NCI-H2196 treated with DMSO at 0.1 percent for 48 hours (cell line): ENCODE data around the gene SLC49A3.
"Not testable (repeated sequence)": the region's sequence is repeated elsewhere in the genome, so short reads cannot be mapped to it uniquely, and the experiment has no call there.

Experiments
- DNase-seq: peaks from one replicate; lab custom pipeline; 2025; ENCODE audit not compliant: unreplicated experiment; lab: John Stamatoyannopoulos, UW

Gene SLC49A3

GRCh38 chr4:722169-722725 is 33.3 kb upstream of the SLC49A3 start:
- DNase-seq = no peak

- DNase-seq = no peak
These were observed 32.6 kb upstream of the SLC49A3 start for GRCh38 chr4:721261-722168.

GRCh38 chr4:720111-720860 is 31.3 kb upstream of the SLC49A3 start:
- DNase-seq = no peak

- no peak for DNase-seq
These were observed 29.5 kb upstream of the SLC49A3 start for GRCh38 chr4:718460-718859.

- no peak for DNase-seq
These were observed 28.8 kb upstream of the SLC49A3 start for GRCh38 chr4:717601-718320.

GRCh38 chr4:714087-714486 is 25.1 kb upstream of the SLC49A3 start:
- DNase-seq = no peak

- no peak for DNase-seq
These were observed 24.1 kb upstream of the SLC49A3 start for GRCh38 chr4:712916-713632.

- no peak for DNase-seq
These were observed 23.1 kb upstream of the SLC49A3 start for GRCh38 chr4:712093-712492.

GRCh38 chr4:710916-711315 is 22.0 kb upstream of the SLC49A3 start:
- no peak for DNase-seq

- no peak for DNase-seq
These were observed 21.2 kb upstream of the SLC49A3 start for GRCh38 chr4:710116-710515.

GRCh38 chr4:709348-709747 is 20.4 kb upstream of the SLC49A3 start:
- DNase-seq = no peak

GRCh38 chr4:708631-708933 is 19.6 kb upstream of the SLC49A3 start:
- no peak for DNase-seq

GRCh38 chr4:707929-708630 is 19.1 kb upstream of the SLC49A3 start:
- DNase-seq = no peak

GRCh38 chr4:706834-707598 is 18.1 kb upstream of the SLC49A3 start:
- no peak for DNase-seq

GRCh38 chr4:706083-706633 is 17.2 kb upstream of the SLC49A3 start:
- not testable (repeated sequence) for DNase-seq

GRCh38 chr4:705278-706082 is 16.5 kb upstream of the SLC49A3 start, which contains the start of gene PCGF3:
TSS of gene PCGF3 (plus strand) at chr4:705832. CDS start at chr4:733681, 27,849 bp downstream.
- peak; percentile 88 for DNase-seq

GRCh38 chr4:704971-705277 is 16.0 kb upstream of the SLC49A3 start:
- no peak for DNase-seq

- DNase-seq = no peak
These were observed 15.4 kb upstream of the SLC49A3 start for GRCh38 chr4:704198-704891.
